ENCODE measurements around the gene REPS2. TPM values are rescaled to one million over a fixed set of nuclear protein-coding genes. Genes with fewer than 3 reads are reported as not detected.

Gene REPS2
- total RNA-seq, 1 experiment from 2014 or later = 3.7 TPM

GRCh38 chrX:16931371-16931770 is 15.1 kb upstream of the REPS2 start:
- Mint-ChIP-seq H3K4me3 (no peak overlapping the region), H3K9me3 (peaks cover 0 to under 1% of the 10 kb centered on the region in 2 experiments; a peak in 1 of 5 replicates), H3K27ac (peak overlapping the region; percentile 10 to 85 (median 64); a peak in 4 of 7 replicates), H3K27me3 (ENCODE audit: low read depth) (peaks cover 2% of the 10 kb centered on the region), H3K36me3 (ENCODE audit: insufficient read depth in 1 of 3, low read depth in 3 of 3) (no peaks in the 10 kb centered on the region), H3K4me1 (peaks cover 27 to 29% of the 10 kb centered on the region in 2 experiments)
- no peak overlapping the region for H3K4ac ChIP-seq (ENCODE audit: low read depth, low read length)
- H3T11ph ChIP-seq (ENCODE audit: low read length) = no peak overlapping the region
- no peaks in the 10 kb centered on the region for H4K20me1 ChIP-seq (ENCODE audit: control insufficient read depth, insufficient read depth, insufficient read length)
- peaks cover 7% of the 10 kb centered on the region; the same call in 1 of the 2 replicates for H3K4me1 ChIP-seq (ENCODE audit: insufficient read depth, low read length)
- no peak overlapping the region for H2AFZ ChIP-seq (ENCODE audit: low read length)
- no peak overlapping the region for H2AK5ac ChIP-seq (ENCODE audit: insufficient read length, low read length)
- peak; percentile 45 for DNase-seq
- no peak overlapping the region for H3K4me2 ChIP-seq (ENCODE audit: insufficient read depth, insufficient read length, low read length)
- no peaks in the 10 kb centered on the region for H3K23me2 ChIP-seq (ENCODE audit: insufficient read length, low read depth, low read length, poor library complexity, severe bottlenecking)
- no peak overlapping the region for H2BK5ac ChIP-seq (ENCODE audit: insufficient read length, low read length)
- no peak overlapping the region for H4K8ac ChIP-seq (replicated peaks; ENCODE audit: insufficient read length, low read depth, low read length)
- no peak overlapping the region for H2BK20ac ChIP-seq (ENCODE audit: low read depth, low read length, poor library complexity, severe bottlenecking)
- no peak overlapping the region for H4K91ac ChIP-seq (ENCODE audit: insufficient read length, low read depth, low read length)
- no CpG with 5 or more reads among the region's 3 CpGs for WGBS (ENCODE audit: extremely low coverage, insufficient read length, low lambda C conversion rate)
- no peak overlapping the region for H2BK15ac ChIP-seq (ENCODE audit: low read depth, low read length)
- H3K9me3 ChIP-seq (ENCODE audit: control insufficient read depth, low read depth, low read length) = no peaks in the 10 kb centered on the region
- peak overlapping the region; percentile 34 for H3K18ac ChIP-seq (ENCODE audit: insufficient read length, low read depth, low read length)
- H3K79me1 ChIP-seq (ENCODE audit: insufficient read depth, low read depth, low read length, poor library complexity, severe bottlenecking) = no peaks in the 10 kb centered on the region
- H3K79me2 ChIP-seq (ENCODE audit: insufficient read depth, low read length) = no peaks in the 10 kb centered on the region
- H3K56ac ChIP-seq (ENCODE audit: insufficient read length, low read depth, low read length) = no peak overlapping the region
- H3K9ac ChIP-seq (ENCODE audit: extremely low read depth, insufficient read length, low read length) = no peak overlapping the region
- H3K23ac ChIP-seq (ENCODE audit: insufficient read length, low read depth, low read length) = no peak overlapping the region
- TF ChIP-seq CTCF (conservative IDR thresholded peaks at IDR 0.05) = no peak
- no peak overlapping the region for H2BK120ac ChIP-seq (ENCODE audit: low read depth, low read length, poor library complexity, severe bottlenecking)
- peak overlapping the region; percentile 45 for H3K27ac ChIP-seq (ENCODE audit: insufficient read length, low read depth, low read length)
- peak overlapping the region; percentile 79; the same call in 1 of the 2 replicates for H3K14ac ChIP-seq (ENCODE audit: insufficient read depth, low read length)
- no peak overlapping the region for H2BK12ac ChIP-seq (ENCODE audit: insufficient read length, low read depth, low read length)
- no peak overlapping the region for H4K5ac ChIP-seq (ENCODE audit: insufficient read length, low read depth, low read length)
- no peaks in the 10 kb centered on the region for H3K27me3 ChIP-seq (ENCODE audit: insufficient read depth, low read length)
